GM12892 (cell line): ENCODE data around the gene ANKRD11.

Experiments used
- POLR2A ChIP-seq: IDR thresholded peaks from 2 replicates; pipeline ENCODE4 v1.6.1; 2011; ENCODE audit warnings: low read depth, low read length, control low read depth
- POLR2AphosphoS5 ChIP-seq: IDR thresholded peaks from 2 replicates; pipeline ENCODE4 v1.6.1; 2011; ENCODE audit warnings: low read depth, low read length, control low read depth
- TAF1 ChIP-seq: IDR thresholded peaks from 2 replicates; pipeline ENCODE4 v1.6.1; 2011; ENCODE audit warnings: low read depth, mild to moderate bottlenecking, control low read depth, low read length, borderline replicate concordance

GRCh38 chr16:89431630-89432029 is 58.7 kb downstream of the ANKRD11 start:
- TF ChIP-seq POLR2A (no peak), TAF1 (no peak), POLR2AphosphoS5 (no peak)
